ENCODE measurements around the gene VAV2.

DNA sequence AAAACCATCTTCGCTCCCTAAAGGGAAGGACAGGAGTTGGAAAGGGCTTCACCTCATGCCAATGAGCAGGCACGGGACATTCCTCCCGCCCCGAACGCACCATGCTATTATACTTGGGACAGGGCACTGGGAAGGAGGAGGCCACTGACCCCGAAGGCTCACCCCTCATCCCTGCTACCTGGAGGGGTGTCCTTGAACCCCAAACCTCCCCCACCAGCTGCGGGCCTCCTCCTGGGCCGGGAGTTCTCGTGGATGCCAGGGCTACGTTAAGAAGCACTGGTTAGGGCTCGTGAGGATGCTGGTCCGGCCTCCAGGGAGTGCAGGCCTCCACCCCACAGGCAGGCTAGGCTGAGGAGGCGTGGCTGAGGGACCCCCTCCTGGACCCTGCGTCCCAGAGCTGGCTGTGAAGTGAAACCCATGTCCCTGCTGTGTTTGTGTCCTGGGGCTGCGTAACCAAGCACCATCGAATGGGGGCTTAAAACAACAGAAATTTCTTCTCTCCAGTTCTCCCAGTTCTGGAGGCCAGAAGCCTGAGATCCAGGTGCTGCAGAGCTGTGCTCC is 142.9 kb downstream of the VAV2 start:
- TF ChIP-seq, protein P1, sequence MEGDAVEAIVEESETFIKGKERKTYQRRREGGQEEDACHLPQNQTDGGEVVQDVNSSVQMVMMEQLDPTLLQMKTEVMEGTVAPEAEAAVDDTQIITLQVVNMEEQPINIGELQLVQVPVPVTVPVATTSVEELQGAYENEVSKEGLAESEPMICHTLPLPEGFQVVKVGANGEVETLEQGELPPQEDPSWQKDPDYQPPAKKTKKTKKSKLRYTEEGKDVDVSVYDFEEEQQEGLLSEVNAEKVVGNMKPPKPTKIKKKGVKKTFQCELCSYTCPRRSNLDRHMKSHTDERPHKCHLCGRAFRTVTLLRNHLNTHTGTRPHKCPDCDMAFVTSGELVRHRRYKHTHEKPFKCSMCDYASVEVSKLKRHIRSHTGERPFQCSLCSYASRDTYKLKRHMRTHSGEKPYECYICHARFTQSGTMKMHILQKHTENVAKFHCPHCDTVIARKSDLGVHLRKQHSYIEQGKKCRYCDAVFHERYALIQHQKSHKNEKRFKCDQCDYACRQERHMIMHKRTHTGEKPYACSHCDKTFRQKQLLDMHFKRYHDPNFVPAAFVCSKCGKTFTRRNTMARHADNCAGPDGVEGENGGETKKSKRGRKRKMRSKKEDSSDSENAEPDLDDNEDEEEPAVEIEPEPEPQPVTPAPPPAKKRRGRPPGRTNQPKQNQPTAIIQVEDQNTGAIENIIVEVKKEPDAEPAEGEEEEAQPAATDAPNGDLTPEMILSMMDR (conservative IDR thresholded peaks at IDR 0.05; ENCODE audit: low read depth in 2 of 2) = no peak
- TF ChIP-seq EZH2 (IDR thresholded peaks at IDR 0.05; ENCODE audit: low read depth, unreplicated experiment) (no peak), JUNB (IDR thresholded peaks at IDR 0.05; ENCODE audit: unreplicated experiment) (no peak), EZH2phosphoT487 (IDR thresholded peaks at IDR 0.05; ENCODE audit: unreplicated experiment) (no peak), POLR2AphosphoS5 (IDR thresholded peaks at IDR 0.05; ENCODE audit: low read depth) (no peak), CREB1 (CRISPR knock-in tag; IDR thresholded peaks at IDR 0.05; ENCODE audit: low read depth) (no peak), REST (IDR thresholded peaks at IDR 0.05; ENCODE audit: unreplicated experiment) (no peak), STAT1 (IDR thresholded peaks at IDR 0.05; ENCODE audit: unreplicated experiment) (no peak), NANOG (IDR thresholded peaks at IDR 0.05; ENCODE audit: borderline replicate concordance) (no peak), ZNF114 (CRISPR knock-in tag; IDR thresholded peaks at IDR 0.05) (no peak)
- TF ChIP-seq, protein P2, sequence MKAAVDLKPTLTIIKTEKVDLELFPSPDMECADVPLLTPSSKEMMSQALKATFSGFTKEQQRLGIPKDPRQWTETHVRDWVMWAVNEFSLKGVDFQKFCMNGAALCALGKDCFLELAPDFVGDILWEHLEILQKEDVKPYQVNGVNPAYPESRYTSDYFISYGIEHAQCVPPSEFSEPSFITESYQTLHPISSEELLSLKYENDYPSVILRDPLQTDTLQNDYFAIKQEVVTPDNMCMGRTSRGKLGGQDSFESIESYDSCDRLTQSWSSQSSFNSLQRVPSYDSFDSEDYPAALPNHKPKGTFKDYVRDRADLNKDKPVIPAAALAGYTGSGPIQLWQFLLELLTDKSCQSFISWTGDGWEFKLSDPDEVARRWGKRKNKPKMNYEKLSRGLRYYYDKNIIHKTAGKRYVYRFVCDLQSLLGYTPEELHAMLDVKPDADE (IDR thresholded peaks at IDR 0.05) = no peak
- TF ChIP-seq, protein P3, sequence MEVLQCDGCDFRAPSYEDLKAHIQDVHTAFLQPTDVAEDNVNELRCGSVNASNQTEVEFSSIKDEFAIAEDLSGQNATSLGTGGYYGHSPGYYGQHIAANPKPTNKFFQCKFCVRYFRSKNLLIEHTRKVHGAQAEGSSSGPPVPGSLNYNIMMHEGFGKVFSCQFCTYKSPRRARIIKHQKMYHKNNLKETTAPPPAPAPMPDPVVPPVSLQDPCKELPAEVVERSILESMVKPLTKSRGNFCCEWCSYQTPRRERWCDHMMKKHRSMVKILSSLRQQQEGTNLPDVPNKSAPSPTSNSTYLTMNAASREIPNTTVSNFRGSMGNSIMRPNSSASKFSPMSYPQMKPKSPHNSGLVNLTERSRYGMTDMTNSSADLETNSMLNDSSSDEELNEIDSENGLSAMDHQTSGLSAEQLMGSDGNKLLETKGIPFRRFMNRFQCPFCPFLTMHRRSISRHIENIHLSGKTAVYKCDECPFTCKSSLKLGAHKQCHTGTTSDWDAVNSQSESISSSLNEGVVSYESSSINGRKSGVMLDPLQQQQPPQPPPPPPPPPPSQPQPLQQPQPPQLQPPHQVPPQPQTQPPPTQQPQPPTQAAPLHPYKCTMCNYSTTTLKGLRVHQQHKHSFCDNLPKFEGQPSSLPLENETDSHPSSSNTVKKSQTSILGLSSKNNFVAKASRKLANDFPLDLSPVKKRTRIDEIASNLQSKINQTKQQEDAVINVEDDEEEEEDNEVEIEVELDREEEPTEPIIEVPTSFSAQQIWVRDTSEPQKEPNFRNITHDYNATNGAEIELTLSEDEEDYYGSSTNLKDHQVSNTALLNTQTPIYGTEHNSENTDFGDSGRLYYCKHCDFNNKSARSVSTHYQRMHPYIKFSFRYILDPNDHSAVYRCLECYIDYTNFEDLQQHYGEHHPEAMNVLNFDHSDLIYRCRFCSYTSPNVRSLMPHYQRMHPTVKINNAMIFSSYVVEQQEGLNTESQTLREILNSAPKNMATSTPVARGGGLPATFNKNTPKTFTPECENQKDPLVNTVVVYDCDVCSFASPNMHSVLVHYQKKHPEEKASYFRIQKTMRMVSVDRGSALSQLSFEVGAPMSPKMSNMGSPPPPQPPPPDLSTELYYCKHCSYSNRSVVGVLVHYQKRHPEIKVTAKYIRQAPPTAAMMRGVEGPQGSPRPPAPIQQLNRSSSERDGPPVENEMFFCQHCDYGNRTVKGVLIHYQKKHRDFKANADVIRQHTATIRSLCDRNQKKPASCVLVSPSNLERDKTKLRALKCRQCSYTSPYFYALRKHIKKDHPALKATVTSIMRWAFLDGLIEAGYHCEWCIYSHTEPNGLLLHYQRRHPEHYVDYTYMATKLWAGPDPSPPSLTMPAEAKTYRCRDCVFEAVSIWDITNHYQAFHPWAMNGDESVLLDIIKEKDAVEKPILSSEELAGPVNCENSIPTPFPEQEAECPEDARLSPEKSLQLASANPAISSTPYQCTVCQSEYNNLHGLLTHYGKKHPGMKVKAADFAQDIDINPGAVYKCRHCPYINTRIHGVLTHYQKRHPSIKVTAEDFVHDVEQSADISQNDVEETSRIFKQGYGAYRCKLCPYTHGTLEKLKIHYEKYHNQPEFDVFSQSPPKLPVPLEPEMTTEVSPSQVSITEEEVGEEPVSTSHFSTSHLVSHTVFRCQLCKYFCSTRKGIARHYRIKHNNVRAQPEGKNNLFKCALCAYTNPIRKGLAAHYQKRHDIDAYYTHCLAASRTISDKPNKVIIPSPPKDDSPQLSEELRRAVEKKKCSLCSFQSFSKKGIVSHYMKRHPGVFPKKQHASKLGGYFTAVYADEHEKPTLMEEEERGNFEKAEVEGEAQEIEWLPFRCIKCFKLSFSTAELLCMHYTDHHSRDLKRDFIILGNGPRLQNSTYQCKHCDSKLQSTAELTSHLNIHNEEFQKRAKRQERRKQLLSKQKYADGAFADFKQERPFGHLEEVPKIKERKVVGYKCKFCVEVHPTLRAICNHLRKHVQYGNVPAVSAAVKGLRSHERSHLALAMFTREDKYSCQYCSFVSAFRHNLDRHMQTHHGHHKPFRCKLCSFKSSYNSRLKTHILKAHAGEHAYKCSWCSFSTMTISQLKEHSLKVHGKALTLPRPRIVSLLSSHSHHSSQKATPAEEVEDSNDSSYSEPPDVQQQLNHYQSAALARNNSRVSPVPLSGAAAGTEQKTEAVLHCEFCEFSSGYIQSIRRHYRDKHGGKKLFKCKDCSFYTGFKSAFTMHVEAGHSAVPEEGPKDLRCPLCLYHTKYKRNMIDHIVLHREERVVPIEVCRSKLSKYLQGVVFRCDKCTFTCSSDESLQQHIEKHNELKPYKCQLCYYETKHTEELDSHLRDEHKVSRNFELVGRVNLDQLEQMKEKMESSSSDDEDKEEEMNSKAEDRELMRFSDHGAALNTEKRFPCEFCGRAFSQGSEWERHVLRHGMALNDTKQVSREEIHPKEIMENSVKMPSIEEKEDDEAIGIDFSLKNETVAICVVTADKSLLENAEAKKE (CRISPR knock-in tag; IDR thresholded peaks at IDR 0.05) = no peak

All from GM23338 (cell line).